CD14-positive monocyte (primary cell): ENCODE results near the gene ATP4A. TPM values are rescaled to one million over a fixed set of nuclear protein-coding genes. Genes with fewer than 3 reads are reported as not detected.
A peak's percentile ranks its signal among the peaks of the same experiment; 100 is the strongest.

Source experiments
- DNase-seq, 3 donors: peaks; one replicate each; pipeline ENCODE4 v3.0.0-alpha.2; 2011 to 2022
- H2AFZ ChIP-seq: 2 replicates; pipeline ENCODE4 v1.6.0; 2012; ENCODE audit warnings: mild to moderate bottlenecking, low read depth, low read length, inconsistent platforms; ENCODE audit not compliant: insufficient read depth, poor library complexity, severe bottlenecking
- H3K27ac ChIP-seq, 2 donors: 1 replicate in 1 of 2; 2 replicates in 1 of 2; pipeline ENCODE4 v1.5.1; 2012 to 2013; ENCODE audit warnings: low read length in 2 of 2, control low read depth in 1 of 2, inconsistent platforms in 1 of 2, low read depth in 1 of 2, mild to moderate bottlenecking in 1 of 2
- H3K27me3 ChIP-seq, 2 donors: one replicate each; pipeline versions ENCODE4 v1.6.0 to v1.6.1; 2011 to 2013; ENCODE audit warnings: low read length in 2 of 2; ENCODE audit not compliant: control insufficient read depth in 2 of 2, insufficient read depth in 2 of 2
- H3K36me3 ChIP-seq, 2 donors: replicated peaks in 1 of 2; 1 replicate in 1 of 2; 2 replicates in 1 of 2; pipeline versions ENCODE4 v1.5.1 to v1.6.1; 2012 to 2013; ENCODE audit warnings: low read length in 2 of 2, control low read depth in 1 of 2, inconsistent platforms in 1 of 2, mild to moderate bottlenecking in 1 of 2; ENCODE audit not compliant: insufficient read depth in 2 of 2, control insufficient read depth in 1 of 2
- H3K4me1 ChIP-seq, 2 donors: 1 replicate in 1 of 2; 2 replicates in 1 of 2; pipeline versions ENCODE4 v1.5.1 to v1.6.1; 2012 to 2013; ENCODE audit warnings: low read length in 2 of 2, control low read depth in 1 of 2, inconsistent platforms in 1 of 2, mild to moderate bottlenecking in 1 of 2, moderate library complexity in 1 of 2; ENCODE audit not compliant: insufficient read depth in 2 of 2, control insufficient read depth in 1 of 2
- H3K4me2 ChIP-seq: replicated peaks from 2 replicates; pipeline ENCODE3; 2012; ENCODE audit warnings: low read length, moderate library complexity, mild to moderate bottlenecking; ENCODE audit not compliant: poor library complexity, severe bottlenecking; ENCODE audit errors: extremely low read depth
- H3K4me3 ChIP-seq, 3 experiments: fragments of 200-600 bp in 1 of 3; sonication (generic) in 1 of 3; replicated peaks in 1 of 3; 1 replicate in 2 of 3; 2 replicates in 1 of 3; pipeline ENCODE4 v1.5.1; 2011 to 2013; ENCODE audit warnings: low read length in 3 of 3, mild to moderate bottlenecking in 3 of 3, control low read depth in 2 of 3, low read depth in 2 of 3, inconsistent platforms in 1 of 3, moderate library complexity in 1 of 3
- H3K79me2 ChIP-seq: 2 replicates; pipeline ENCODE4 v1.6.0; 2012; ENCODE audit warnings: mild to moderate bottlenecking, control low read depth, inconsistent platforms, low read length, moderate library complexity; ENCODE audit not compliant: insufficient read depth
- H3K9ac ChIP-seq: 2 replicates; pipeline ENCODE4 v1.6.0; 2017; ENCODE audit warnings: low read length, mild to moderate bottlenecking; ENCODE audit not compliant: insufficient read depth, poor library complexity, severe bottlenecking
- H3K9me3 ChIP-seq, 2 donors: replicated peaks in 1 of 2; 1 replicate in 1 of 2; 2 replicates in 1 of 2; pipeline versions ENCODE4 v1.5.1 to v1.6.1; 2012 to 2013; ENCODE audit warnings: low read length in 2 of 2, control low read depth in 1 of 2; ENCODE audit not compliant: control insufficient read depth in 1 of 2, insufficient read depth in 1 of 2
- H4K20me1 ChIP-seq: 2 replicates; pipeline ENCODE4 v1.6.0; 2012; ENCODE audit warnings: mild to moderate bottlenecking, low read length, control low read depth, moderate library complexity; ENCODE audit not compliant: insufficient read depth
- H3K27ac Mint-ChIP-seq, 7 donors: one replicate each; pipeline ENCODE4 v1.8.0; 2020; ENCODE audit warnings: mild to moderate bottlenecking in 7 of 7, mixed read lengths in 7 of 7, moderate library complexity in 6 of 7, inconsistent platforms in 2 of 7
- H3K27me3 Mint-ChIP-seq, 3 donors: one replicate each; pipeline ENCODE4 v1.8.0; 2021 to 2022; ENCODE audit warnings: low read depth in 3 of 3, mild to moderate bottlenecking in 3 of 3, mixed read lengths in 3 of 3, moderate library complexity in 3 of 3, inconsistent platforms in 1 of 3
- H3K36me3 Mint-ChIP-seq, 2 donors: one replicate each; pipeline ENCODE4 v1.8.0; 2020; ENCODE audit warnings: mixed read lengths in 2 of 2, inconsistent platforms in 1 of 2, mild to moderate bottlenecking in 1 of 2
- H3K4me1 Mint-ChIP-seq: one replicate; pipeline ENCODE4 v1.8.0; 2020; ENCODE audit warnings: mild to moderate bottlenecking, mixed read lengths
- H3K4me3 Mint-ChIP-seq, 2 donors: one replicate each; pipeline ENCODE4 v1.8.0; 2020; ENCODE audit warnings: mild to moderate bottlenecking in 2 of 2, mixed read lengths in 2 of 2, moderate library complexity in 1 of 2
- H3K9me3 Mint-ChIP-seq, 7 donors: one replicate each; pipeline ENCODE4 v1.8.0; 2020 to 2022; ENCODE audit warnings: mixed read lengths in 7 of 7, mild to moderate bottlenecking in 6 of 7, moderate library complexity in 6 of 7, inconsistent platforms in 2 of 7
- CTCF ChIP-seq: fragments of 200-600 bp; IDR thresholded peaks from one replicate; pipeline ENCODE4 v1.8.0; 2022; ENCODE audit warnings: antibody characterized with exemption, mild to moderate bottlenecking
- WGBS: methylation state at CpG from one replicate; pipeline ENCODE4 v1.1.5; 2013; ENCODE audit warnings: missing lambda C conversion rate; ENCODE audit not compliant: insufficient coverage; 5-methylcytosine and 5-hydroxymethylcytosine counted together
- intact Hi-C, 2 donors: fragments of 100-400 bp; cut with micrococcal nuclease; formaldehyde crosslinking; loops; one replicate each; pipeline versions ENCODE4 v1.15.0 to v1.15.1; 2023
- polyA plus RNA-seq, 3 donors: library from polyadenylated mRNA; depleted of rRNA in 1 of 3; unstranded in 2 of 3; stranded (reverse) in 1 of 3; fragments of 300-500 nt in 2 of 3; fragments of >200 nt in 1 of 3; fragmentation: Illumina TruSeq in 2 of 3; gene quantifications; 1 replicate in 2 of 3; 2 replicates in 1 of 3; pipeline ENCODE4 v1.2.3, GENCODE V29; 2012 to 2021

The ATP4A gene
- polyA plus RNA-seq, 3 donors, result not detected

GRCh38 chr19:35509018-35509652 is 54.3 kb downstream of the ATP4A start:
- no peak overlapping the region for H2AFZ ChIP-seq
- TF ChIP-seq CTCF, result no peak
- no peaks in the 10 kb centered on the region for H4K20me1 ChIP-seq
- Mint-ChIP-seq H3K4me3 (peak overlapping the region in 1 of 2 donors; percentile 71), H3K27ac (peak overlapping the region in 1 of 7 donors; percentile 25), H3K4me1 (peaks cover 7% of the 10 kb centered on the region), H3K9me3 (peaks cover 0 to 2% (median 0%) of the 10 kb centered on the region in 7 donors), H3K36me3 (peaks cover 0 to 1% of the 10 kb centered on the region in 2 donors), H3K27me3 (peaks cover 56 to 73% (median 64%) of the 10 kb centered on the region in 3 donors)
- no peak overlapping the region for H3K9ac ChIP-seq
- no peaks in the 10 kb centered on the region for H3K9me3 ChIP-seq
- H3K27ac ChIP-seq, result no peak overlapping the region
- H3K27me3 ChIP-seq, result peaks cover 18 to 47% of the 10 kb centered on the region in 2 donors
- H3K4me1 ChIP-seq, result peaks cover 0 to 4% of the 10 kb centered on the region in 2 donors
- no peak overlapping the region for H3K4me3 ChIP-seq
- H3K36me3 ChIP-seq, result no peaks in the 10 kb centered on the region
- no peak overlapping the region for H3K4me2 ChIP-seq
- H3K79me2 ChIP-seq, result no peaks in the 10 kb centered on the region
- intact Hi-C loops, result no loop called here
- no peak for DNase-seq
- WGBS, result 29% methylated on average over 7 of the region's 12 CpGs

GRCh38 chr19:35508129-35508528 is 55.3 kb downstream of the ATP4A start:
- Mint-ChIP-seq H3K27ac (no peak overlapping the region), H3K9me3 (peaks cover 0 to 2% (median 0%) of the 10 kb centered on the region in 7 donors), H3K4me1 (peaks cover 7% of the 10 kb centered on the region), H3K27me3 (peaks cover 59 to 67% (median 63%) of the 10 kb centered on the region in 3 donors), H3K4me3 (peak overlapping the region in 1 of 2 donors; percentile 64), H3K36me3 (peaks cover 0 to 1% of the 10 kb centered on the region in 2 donors)
- no peaks in the 10 kb centered on the region for H3K79me2 ChIP-seq
- H3K4me2 ChIP-seq, result no peak overlapping the region
- TF ChIP-seq CTCF, result no peak
- no peaks in the 10 kb centered on the region for H4K20me1 ChIP-seq
- peaks cover 18 to 46% of the 10 kb centered on the region in 2 donors for H3K27me3 ChIP-seq
- H2AFZ ChIP-seq, result no peak overlapping the region
- H3K9ac ChIP-seq, result no peak overlapping the region
- DNase-seq, result no peak
- WGBS, result 100% methylated on average over 1 of the region's 3 CpGs
- H3K27ac ChIP-seq, result no peak overlapping the region
- intact Hi-C loops, result no loop called here
- no peak overlapping the region for H3K4me3 ChIP-seq
- no peaks in the 10 kb centered on the region for H3K9me3 ChIP-seq
- H3K36me3 ChIP-seq, result no peaks in the 10 kb centered on the region
- H3K4me1 ChIP-seq, result peaks cover 0 to 4% of the 10 kb centered on the region in 2 donors
